GM18951 (cell line): ENCODE results near the gene PCBP2.
A peak's percentile ranks its signal among the peaks of the same experiment; 100 is the strongest.

Experiments
- POLR2A ChIP-seq: IDR thresholded peaks from 4 replicates; pipeline ENCODE4 v1.6.1; 2011; ENCODE audit warnings: mild to moderate bottlenecking; ENCODE audit not compliant: insufficient read length, insufficient read depth; ENCODE audit errors: extremely low read depth
- in situ Hi-C: fragments of 300-500 bp; cut with MboI; formaldehyde crosslinking; loops from one replicate; pipeline ENCODE4 v1.12.0; 2022; ENCODE audit warnings: low sequenced_read_pairs, mixed read lengths, inconsistent platforms; ENCODE audit not compliant: unreplicated experiment

PCBP2 gene

GRCh38 chr12:53483225-53483978 is 31.5 kb downstream of the PCBP2 start:
- peak; percentile 33 for TF ChIP-seq POLR2A
- in situ Hi-C loops = no loop called here

- in situ Hi-C loops = no loop called here
- TF ChIP-seq POLR2A = no peak
These were observed 32.1 kb downstream of the PCBP2 start for GRCh38 chr12:53483979-53484377.

GRCh38 chr12:53484686-53485575 is 33.0 kb downstream of the PCBP2 start:
- no peak for TF ChIP-seq POLR2A
- in situ Hi-C loops = no loop called here

GRCh38 chr12:53485955-53486735 is 34.2 kb downstream of the PCBP2 start:
- TF ChIP-seq POLR2A = no peak
- in situ Hi-C loops = no loop called here

GRCh38 chr12:53486736-53487487 is 35.0 kb downstream of the PCBP2 start:
- no peak for TF ChIP-seq POLR2A
- in situ Hi-C loops = no loop called here

GRCh38 chr12:53489242-53489864 is 37.5 kb downstream of the PCBP2 start:
- no peak for TF ChIP-seq POLR2A
- in situ Hi-C loops = no loop called here

- in situ Hi-C loops = no loop called here
- no peak for TF ChIP-seq POLR2A
These were observed 40.3 kb downstream of the PCBP2 start for GRCh38 chr12:53492188-53492587.

GRCh38 chr12:53492830-53493609 is 41.1 kb downstream of the PCBP2 start:
- in situ Hi-C loops = no loop called here
- TF ChIP-seq POLR2A = peak; percentile 84

- TF ChIP-seq POLR2A = no peak
- in situ Hi-C loops = no loop called here
These were observed 41.9 kb downstream of the PCBP2 start for GRCh38 chr12:53493610-53494391.

- in situ Hi-C loops = no loop called here
- TF ChIP-seq POLR2A = no peak
These were observed 44.2 kb downstream of the PCBP2 start for GRCh38 chr12:53495903-53496751.
